CD4-positive, alpha-beta T cell treated with Interleukin-15 for 1 hour (primary cell): ENCODE results near the gene SLX4.
"Not testable (repeated sequence)": the region's sequence is repeated elsewhere in the genome, so short reads cannot be mapped to it uniquely, and the experiment has no call there.

ENCODE experiments used
- DNase-seq: peaks from one replicate; pipeline ENCODE4 v3.0.0-alpha.2; 2020

SLX4 gene

GRCh38 chr16:3641801-3642396 is 30.5 kb upstream of the SLX4 start:
- no peak for DNase-seq

- DNase-seq = no peak
These were observed 29.5 kb upstream of the SLX4 start for GRCh38 chr16:3640632-3641501.

- DNase-seq = no peak
These were observed 28.8 kb upstream of the SLX4 start for GRCh38 chr16:3640207-3640606.

- DNase-seq = no peak
These were observed 27.7 kb upstream of the SLX4 start for GRCh38 chr16:3638916-3639644.

DNA sequence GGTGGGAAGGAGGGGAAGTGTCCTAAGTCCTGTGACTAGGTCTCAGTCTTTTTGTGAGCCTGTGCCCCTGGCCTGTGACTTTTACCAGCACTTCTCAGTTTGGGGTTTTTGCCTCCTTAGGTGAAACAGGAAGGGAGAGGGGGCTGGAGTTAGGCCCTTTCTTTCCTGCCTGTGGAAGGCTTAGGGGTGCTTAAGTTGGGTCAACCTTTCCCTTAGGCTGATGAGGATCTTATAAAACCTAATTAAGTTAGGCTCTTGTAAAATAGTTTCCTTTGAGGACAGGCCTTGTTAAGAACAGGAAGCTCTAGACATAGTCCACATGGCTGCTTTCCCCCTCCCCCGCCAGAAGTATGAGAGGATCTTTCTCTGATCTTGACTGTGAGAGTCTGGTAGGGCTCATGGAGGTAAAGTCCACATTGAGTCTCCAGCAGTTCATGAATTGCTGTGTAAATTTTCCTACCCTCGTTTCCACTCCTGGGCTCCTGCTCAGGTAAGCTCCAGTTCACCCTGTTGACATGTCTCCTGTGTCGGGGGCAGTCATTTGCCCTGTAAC is 26.0 kb upstream of the SLX4 start:
- DNase-seq = no peak

DNA sequence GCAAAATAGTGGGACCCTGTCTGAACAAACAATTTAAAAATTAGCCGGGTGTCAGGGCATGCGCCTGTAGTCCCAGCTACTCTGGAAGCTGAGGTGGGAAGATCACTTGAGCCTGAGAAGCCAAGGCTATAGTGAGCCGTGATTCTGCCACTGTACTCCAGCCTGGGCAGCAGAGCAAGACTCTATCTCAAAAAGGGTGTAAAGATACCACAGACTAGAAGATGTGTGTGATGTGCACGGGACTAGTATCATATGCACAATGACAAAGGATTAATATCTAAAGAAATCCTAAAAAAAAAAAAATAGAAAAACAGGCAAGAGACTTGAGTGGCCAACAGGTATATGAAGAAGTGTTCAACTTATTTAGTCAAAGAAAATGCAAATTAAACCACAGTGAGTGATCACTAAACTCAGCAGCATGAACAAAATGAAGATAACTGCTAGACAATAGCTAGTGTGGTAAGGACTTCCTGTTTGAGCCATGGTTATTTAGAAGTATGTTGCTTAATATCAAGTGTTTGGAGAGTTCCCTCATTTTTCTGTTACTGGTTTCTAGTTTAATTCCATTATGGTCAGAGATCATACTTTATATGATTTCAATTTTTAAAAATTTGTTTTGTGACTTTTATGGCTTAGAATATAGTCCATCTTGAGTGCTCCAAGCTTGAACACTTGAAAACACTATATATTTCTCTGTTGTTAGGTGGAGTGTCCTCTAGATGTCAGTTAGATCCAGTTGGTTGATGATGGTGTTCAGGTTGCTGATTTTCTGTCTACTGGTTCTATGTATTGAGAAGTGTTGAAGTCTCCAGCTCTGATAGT is 14.7 kb upstream of the SLX4 start:
- no peak for DNase-seq

GRCh38 chr16:3625331-3625730 is 13.9 kb upstream of the SLX4 start:
- DNase-seq = no peak

DNA sequence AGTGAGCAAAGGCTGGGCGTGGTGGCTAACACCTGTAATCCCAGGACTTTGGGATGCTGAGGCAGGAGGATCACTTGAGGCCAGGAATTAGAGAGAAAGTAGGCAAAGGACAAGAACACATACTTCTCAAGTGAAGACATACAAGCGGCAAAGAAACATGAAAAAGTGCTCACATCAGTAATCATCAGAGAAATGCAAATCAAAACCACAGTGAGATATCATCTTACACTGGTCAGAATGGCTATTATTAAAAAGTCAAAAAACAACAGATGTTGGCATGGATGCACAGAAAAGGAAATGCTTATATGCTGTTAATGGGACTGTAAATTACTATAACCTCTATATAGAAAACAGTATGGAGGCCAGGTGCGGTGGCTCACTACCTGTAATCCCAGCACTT is 12.2 kb upstream of the SLX4 start:
- no peak for DNase-seq

DNA sequence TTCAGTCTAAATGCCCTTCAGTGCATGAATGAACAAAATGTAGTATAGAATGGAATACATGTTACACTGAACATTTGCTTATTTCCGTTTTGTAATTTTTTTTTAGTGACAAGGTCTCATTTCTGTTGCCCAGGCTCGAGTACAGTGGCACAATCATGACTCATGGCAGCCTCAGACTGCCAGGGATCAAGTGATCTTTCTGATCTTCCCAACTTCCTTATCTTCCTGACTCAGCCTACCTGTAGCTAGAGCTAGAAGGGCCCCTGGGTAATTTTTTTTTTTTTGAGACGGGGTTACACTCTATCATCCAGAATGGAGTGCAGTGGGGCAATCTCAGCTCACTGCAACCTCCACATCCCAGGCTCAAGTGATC is 7.3 kb upstream of the SLX4 start:
- DNase-seq = no peak

GRCh38 chr16:3612510-3613466 is 1.4 kb upstream of the SLX4 start:
- no peak for DNase-seq

DNA sequence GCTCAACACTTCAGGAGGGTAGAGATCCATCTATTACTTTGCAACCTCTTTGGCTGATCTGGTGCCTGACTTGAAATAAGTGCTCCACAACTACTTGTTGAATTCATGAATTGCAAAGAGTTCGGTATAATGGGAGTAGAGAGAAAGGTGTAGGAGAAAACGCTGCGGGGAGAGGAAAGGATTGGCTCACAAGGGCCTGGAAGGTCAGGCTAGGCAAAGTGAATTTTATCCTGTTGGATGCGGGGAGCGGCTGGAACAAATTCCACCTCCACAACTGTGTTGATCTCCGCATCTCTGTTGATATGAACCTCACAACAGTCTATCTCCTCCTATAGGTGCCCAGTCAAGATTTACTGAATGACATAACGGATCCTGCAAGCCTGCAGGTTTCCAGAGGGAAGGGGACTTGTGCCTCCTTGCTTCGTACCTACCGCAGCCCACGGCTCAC is 684 bp downstream of the SLX4 start:
- DNase-seq = no peak

GRCh38 chr16:3609895-3610697 is 1.3 kb downstream of the SLX4 start:
- DNase-seq = no peak

DNA sequence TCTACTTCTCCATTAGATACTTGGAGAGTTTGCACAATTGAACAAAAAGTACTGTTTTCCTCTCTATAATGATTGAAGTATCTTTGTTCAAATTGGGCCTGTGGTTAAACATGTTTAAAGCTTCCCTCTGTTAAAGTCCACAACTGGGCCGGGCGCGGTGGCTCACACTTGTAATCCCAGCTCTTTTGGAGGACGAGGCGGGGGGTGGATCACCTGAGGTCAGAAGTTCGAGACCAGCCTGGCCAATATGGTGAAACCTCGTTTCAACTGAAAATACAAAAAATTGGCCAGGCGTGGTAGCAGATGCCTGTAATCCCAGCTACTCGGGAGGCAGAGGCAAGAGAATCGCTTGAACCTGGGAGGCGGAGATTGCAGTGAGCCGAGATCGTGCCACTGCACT is 2.4 kb downstream of the SLX4 start:
- not testable (repeated sequence) for DNase-seq

DNA sequence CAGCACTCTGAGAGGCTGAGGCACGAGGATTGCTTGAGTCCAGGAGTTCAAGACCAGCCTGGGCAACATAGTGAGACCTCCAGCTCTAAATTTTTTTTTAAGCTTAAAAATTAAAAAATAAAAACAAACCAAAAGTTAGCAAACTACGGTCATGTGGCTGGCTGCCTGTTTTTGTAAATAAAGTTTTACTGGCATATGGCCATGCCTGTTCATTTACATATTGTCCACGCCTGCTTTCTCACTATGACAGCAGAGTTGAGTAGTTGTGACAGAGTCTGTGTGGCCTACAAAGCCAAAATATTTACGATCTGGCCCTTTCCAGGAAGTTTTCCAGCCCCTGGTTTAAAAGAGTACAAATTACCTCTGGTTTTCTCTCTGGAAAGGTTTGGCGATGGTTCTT is 3.3 kb downstream of the SLX4 start:
- no peak for DNase-seq

- DNase-seq = no peak
These were observed 3.8 kb downstream of the SLX4 start for GRCh38 chr16:3607634-3608033.

DNA sequence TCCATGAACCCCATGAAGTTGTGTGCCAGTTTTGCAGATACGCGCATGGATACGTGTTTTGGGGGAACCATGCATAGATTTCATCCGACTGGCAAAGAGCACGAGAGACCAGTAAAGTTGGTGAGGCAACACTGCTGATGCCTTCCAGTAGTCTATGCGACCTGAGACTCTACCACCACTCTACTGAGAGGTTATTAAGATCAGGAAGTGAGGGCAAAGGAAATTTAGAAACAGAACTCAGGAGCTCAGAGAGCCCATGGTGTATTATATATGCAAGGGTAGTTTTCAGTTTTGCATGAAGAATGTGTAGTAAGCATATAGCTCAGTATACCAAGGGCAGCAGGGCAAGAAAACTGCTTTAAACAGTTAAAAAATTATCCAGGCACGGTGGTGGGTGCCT is 4.2 kb downstream of the SLX4 start:
- no peak for DNase-seq

- no peak for DNase-seq
These were observed 5.0 kb downstream of the SLX4 start for GRCh38 chr16:3606441-3606840.

DNA sequence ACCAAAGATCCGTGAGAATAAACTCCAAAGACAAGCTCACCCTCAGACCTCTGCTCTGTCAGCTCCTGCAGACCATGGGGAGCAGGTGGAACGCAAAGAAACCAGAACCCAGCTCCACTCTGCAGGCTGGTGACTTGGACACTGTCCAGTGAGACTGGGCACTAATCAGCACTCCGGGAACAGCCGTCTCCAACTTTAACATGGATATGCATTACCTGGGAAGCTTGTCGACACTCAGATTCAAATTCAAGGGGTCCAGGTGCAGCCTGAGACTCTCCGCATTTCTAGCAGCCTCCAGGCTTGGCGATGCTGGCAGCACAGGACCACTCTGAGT is 9.1 kb downstream of the SLX4 start:
- DNase-seq = no peak

GRCh38 chr16:3601614-3602319 is 9.6 kb downstream of the SLX4 start:
- DNase-seq = no peak

DNA sequence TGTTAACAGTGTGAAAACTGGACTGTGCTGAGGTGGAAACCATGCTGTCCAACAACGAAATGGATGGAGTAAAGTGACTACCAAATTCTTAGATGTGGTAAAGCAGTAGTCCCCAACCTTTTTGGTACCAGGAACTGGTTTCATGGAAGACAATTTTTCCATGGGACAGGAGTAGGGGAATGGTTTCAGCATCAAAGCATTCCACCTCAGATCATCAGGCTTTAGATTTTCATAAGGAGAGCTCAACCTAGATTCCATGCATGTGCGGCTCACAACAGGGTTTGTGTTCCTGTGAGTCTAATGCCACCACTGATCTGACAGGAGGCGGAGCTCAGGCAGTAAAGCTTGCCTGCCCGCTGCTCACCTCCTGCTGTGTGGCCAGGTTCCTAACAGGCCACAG is 11.5 kb downstream of the SLX4 start:
- DNase-seq = no peak
